ENCODE measurements around the gene GMPR2.

GMPR2 gene

GRCh38 chr14:24232121-24232644 lies 546 bp upstream of the GMPR2 start, which contains the start of gene NEDD8:
NEDD8 (minus strand) TSS chr14:24232367; CDS start chr14:24232267, 100 bp downstream.
- Histone ChIP-seq H3K4me1 (ENCODE audit: control insufficient read depth, insufficient read depth, low read length, poor library complexity, severe bottlenecking) (peaks cover 6% of the 10 kb centered on the region), H3K4me3 (ENCODE audit: extremely low read depth, insufficient read depth, low read length, poor library complexity, severe bottlenecking) (peak within 1 kb of the TSS; percentile 86), H3K9me3 (ENCODE audit: control insufficient read depth, low read length) (no peaks in the 10 kb centered on the region), H3K36me3 (ENCODE audit: control insufficient read depth, insufficient read depth, low read length) (peaks cover 49% of the 10 kb centered on the region), H3K27ac (ENCODE audit: low read depth, low read length, severe bottlenecking) (peak within 1 kb of the TSS; percentile 87)
- WGBS, 2 experiments (ENCODE audit: insufficient coverage in 2 of 2) = 0% methylated on average over 21 to 23 of the region's 30 CpGs

- peak overlapping the region; percentile 86 for H3K4me3 ChIP-seq (ENCODE audit: extremely low read depth, insufficient read depth, low read length, poor library complexity, severe bottlenecking)
- H3K9me3 ChIP-seq (ENCODE audit: control insufficient read depth, low read length) = no peaks in the 10 kb centered on the region
- peaks cover 52% of the 10 kb centered on the region for H3K36me3 ChIP-seq (ENCODE audit: control insufficient read depth, insufficient read depth, low read length)
- WGBS, 2 experiments (ENCODE audit: insufficient coverage in 2 of 2) = 86 to 100% methylated on average over 2 of the region's 2 CpGs
- peaks cover 6% of the 10 kb centered on the region for H3K4me1 ChIP-seq (ENCODE audit: control insufficient read depth, insufficient read depth, low read length, poor library complexity, severe bottlenecking)
- H3K27ac ChIP-seq (ENCODE audit: low read depth, low read length, severe bottlenecking) = no peak overlapping the region
These were observed 773 bp downstream of the GMPR2 start for GRCh38 chr14:24233538-24233866.

GRCh38 chr14:24234095-24235005 lies 1.6 kb downstream of the GMPR2 start:
- WGBS, 2 experiments (ENCODE audit: insufficient coverage in 2 of 2) = 88 to 96% methylated on average over 2 of the region's 3 CpGs
- Histone ChIP-seq H3K4me3 (ENCODE audit: extremely low read depth, insufficient read depth, low read length, poor library complexity, severe bottlenecking) (peak overlapping the region; percentile 86), H3K4me1 (ENCODE audit: control insufficient read depth, insufficient read depth, low read length, poor library complexity, severe bottlenecking) (peaks cover 14% of the 10 kb centered on the region), H3K27ac (ENCODE audit: low read depth, low read length, severe bottlenecking) (no peak overlapping the region), H3K36me3 (ENCODE audit: control insufficient read depth, insufficient read depth, low read length) (peaks cover 55% of the 10 kb centered on the region), H3K9me3 (ENCODE audit: control insufficient read depth, low read length) (no peaks in the 10 kb centered on the region)

- H3K36me3 ChIP-seq (ENCODE audit: control insufficient read depth, insufficient read depth, low read length) = peaks cover 72% of the 10 kb centered on the region
These were observed 3.3 kb downstream of the GMPR2 start for GRCh38 chr14:24235804-24236688.

GRCh38 chr14:24236689-24237462 lies 4.1 kb downstream of the GMPR2 start:
- Histone ChIP-seq H3K9me3 (ENCODE audit: control insufficient read depth, low read length) (no peaks in the 10 kb centered on the region), H3K4me3 (ENCODE audit: extremely low read depth, insufficient read depth, low read length, poor library complexity, severe bottlenecking) (no peak overlapping the region), H3K36me3 (ENCODE audit: control insufficient read depth, insufficient read depth, low read length) (peaks cover 74% of the 10 kb centered on the region), H3K27ac (ENCODE audit: low read depth, low read length, severe bottlenecking) (no peak overlapping the region), H3K4me1 (ENCODE audit: control insufficient read depth, insufficient read depth, low read length, poor library complexity, severe bottlenecking) (peaks cover 26% of the 10 kb centered on the region)
- WGBS, 2 experiments (ENCODE audit: insufficient coverage in 2 of 2) = 98 to 100% methylated on average over 2 to 6 of the region's 6 CpGs

More at GRCh38 chr14:24235804-24236688, 3.3 kb downstream of the GMPR2 start:
- 91 to 100% methylated on average over 3 to 4 of the region's 5 CpGs for WGBS, 2 experiments (ENCODE audit: insufficient coverage in 2 of 2)
- H3K9me3 ChIP-seq (ENCODE audit: control insufficient read depth, low read length) = no peaks in the 10 kb centered on the region
- H3K4me1 ChIP-seq (ENCODE audit: control insufficient read depth, insufficient read depth, low read length, poor library complexity, severe bottlenecking) = peaks cover 20% of the 10 kb centered on the region
- no peak overlapping the region for H3K27ac ChIP-seq (ENCODE audit: low read depth, low read length, severe bottlenecking)
- no peak overlapping the region for H3K4me3 ChIP-seq (ENCODE audit: extremely low read depth, insufficient read depth, low read length, poor library complexity, severe bottlenecking)

GRCh38 chr14:24237463-24237955 lies 4.8 kb downstream of the GMPR2 start:
- Histone ChIP-seq H3K9me3 (ENCODE audit: control insufficient read depth, low read length) (no peaks in the 10 kb centered on the region), H3K36me3 (ENCODE audit: control insufficient read depth, insufficient read depth, low read length) (peaks cover 74% of the 10 kb centered on the region), H3K27ac (ENCODE audit: low read depth, low read length, severe bottlenecking) (no peak overlapping the region), H3K4me3 (ENCODE audit: extremely low read depth, insufficient read depth, low read length, poor library complexity, severe bottlenecking) (no peak overlapping the region), H3K4me1 (ENCODE audit: control insufficient read depth, insufficient read depth, low read length, poor library complexity, severe bottlenecking) (peaks cover 26% of the 10 kb centered on the region)
- 100% methylated on average over 1 to 2 of the region's 2 CpGs for WGBS, 2 experiments (ENCODE audit: insufficient coverage in 2 of 2)

- H3K9me3 ChIP-seq (ENCODE audit: control insufficient read depth, low read length) = no peaks in the 10 kb centered on the region
- no peak overlapping the region for H3K4me3 ChIP-seq (ENCODE audit: extremely low read depth, insufficient read depth, low read length, poor library complexity, severe bottlenecking)
- H3K27ac ChIP-seq (ENCODE audit: low read depth, low read length, severe bottlenecking) = no peak overlapping the region
- peaks cover 26% of the 10 kb centered on the region for H3K4me1 ChIP-seq (ENCODE audit: control insufficient read depth, insufficient read depth, low read length, poor library complexity, severe bottlenecking)
- 91 to 100% methylated on average over 3 to 4 of the region's 5 CpGs for WGBS, 2 experiments (ENCODE audit: insufficient coverage in 2 of 2)
- H3K36me3 ChIP-seq (ENCODE audit: control insufficient read depth, insufficient read depth, low read length) = peaks cover 74% of the 10 kb centered on the region
These were observed 5.4 kb downstream of the GMPR2 start for GRCh38 chr14:24238123-24238522.

GRCh38 chr14:24238527-24239037 lies 5.9 kb downstream of the GMPR2 start:
- Histone ChIP-seq H3K9me3 (ENCODE audit: control insufficient read depth, low read length) (no peaks in the 10 kb centered on the region), H3K27ac (ENCODE audit: low read depth, low read length, severe bottlenecking) (no peak overlapping the region)
- WGBS, 2 experiments (ENCODE audit: insufficient coverage in 2 of 2) = 93 to 94% methylated on average over 5 of the region's 5 CpGs

GRCh38 chr14:24240110-24240918 lies 7.6 kb downstream of the GMPR2 start:
- WGBS, 2 experiments (ENCODE audit: insufficient coverage in 2 of 2) = 91 to 97% methylated on average over 6 to 7 of the region's 9 CpGs
- Histone ChIP-seq H3K27ac (ENCODE audit: low read depth, low read length, severe bottlenecking) (no peak overlapping the region), H3K36me3 (ENCODE audit: control insufficient read depth, insufficient read depth, low read length) (peaks cover 59% of the 10 kb centered on the region), H3K4me3 (ENCODE audit: extremely low read depth, insufficient read depth, low read length, poor library complexity, severe bottlenecking) (no peak overlapping the region), H3K9me3 (ENCODE audit: control insufficient read depth, low read length) (no peaks in the 10 kb centered on the region), H3K4me1 (ENCODE audit: control insufficient read depth, insufficient read depth, low read length, poor library complexity, severe bottlenecking) (peaks cover 20% of the 10 kb centered on the region)

More at GRCh38 chr14:24238527-24239037, 5.9 kb downstream of the GMPR2 start:
- Histone ChIP-seq H3K36me3 (ENCODE audit: control insufficient read depth, insufficient read depth, low read length) (peaks cover 74% of the 10 kb centered on the region), H3K4me1 (ENCODE audit: control insufficient read depth, insufficient read depth, low read length, poor library complexity, severe bottlenecking) (peaks cover 22% of the 10 kb centered on the region), H3K4me3 (ENCODE audit: extremely low read depth, insufficient read depth, low read length, poor library complexity, severe bottlenecking) (no peak overlapping the region)

Data from mesodermal cell (in vitro differentiated cells).